H1 (cell line): ENCODE measurements around the gene MMP8. TPM values are rescaled to one million over a fixed set of nuclear protein-coding genes. Genes with fewer than 3 reads are reported as not detected.

Experiments used
- CTCF ChIA-PET: fragments of 300-600 bp; sonication (Branson Sonifier 250); formaldehyde crosslinking; loops from one replicate; lab custom pipeline; 2021; ENCODE audit not compliant: partially characterized antibody; lab: Charles Lee
- POLR2A ChIA-PET: fragments of 300-600 bp; sonication (Branson Sonifier 250); formaldehyde crosslinking; loops from one replicate; lab custom pipeline; 2021; ENCODE audit warnings: inconsistent platforms; ENCODE audit not compliant: partially characterized antibody; lab: Charles Lee
- DNase-seq, 2 experiments: peaks; one replicate each; pipeline versions ENCODE4 v3.0.0 to v3.0.0-alpha.2; 2010 to 2022; ENCODE audit warnings: low spot score in 2 of 2, low read depth in 1 of 2, mixed read lengths in 1 of 2
- FAIRE-seq: peaks from 2 replicates; lab custom pipeline; 2011; peaks lifted over from hg19 to GRCh38; lab: Jason Lieb, UNC
- H2AFZ ChIP-seq: 2 replicates; pipeline ENCODE4 v1.8.1; 2012; ENCODE audit warnings: low read length, inconsistent platforms
- H2AK5ac ChIP-seq: 2 replicates; pipeline ENCODE4 v1.6.1; 2013; ENCODE audit warnings: low read depth, low read length
- H2BK120ac ChIP-seq: replicated peaks from 2 replicates; pipeline ENCODE3; 2013; ENCODE audit warnings: low read depth, low read length, inconsistent platforms
- H2BK12ac ChIP-seq: 2 replicates; pipeline ENCODE4 v1.6.1; 2013; ENCODE audit warnings: low read depth, low read length
- H2BK15ac ChIP-seq: 2 replicates; pipeline ENCODE4 v1.6.1; 2013; ENCODE audit warnings: low read length
- H2BK20ac ChIP-seq: 2 replicates; pipeline ENCODE4 v1.6.1; 2013; ENCODE audit warnings: low read length
- H2BK5ac ChIP-seq: 2 replicates; pipeline ENCODE4 v1.6.1; 2013; ENCODE audit warnings: low read depth, low read length
- H3K14ac ChIP-seq: 2 replicates; pipeline ENCODE4 v1.6.1; 2013; ENCODE audit warnings: inconsistent platforms; ENCODE audit not compliant: insufficient read length
- H3K18ac ChIP-seq: 2 replicates; pipeline ENCODE4 v1.6.1; 2013; ENCODE audit warnings: low read length; ENCODE audit errors: extremely low read depth
- H3K23ac ChIP-seq: 2 replicates; pipeline ENCODE4 v1.6.1; 2013; ENCODE audit warnings: inconsistent platforms; ENCODE audit not compliant: insufficient read length
- H3K23me2 ChIP-seq: 2 replicates; pipeline ENCODE4 v1.6.1; 2013; ENCODE audit warnings: low read depth, low read length
- H3K27ac ChIP-seq: 2 replicates; pipeline ENCODE4 v1.6.1; 2011; ENCODE audit warnings: low read depth, low read length, inconsistent platforms
- H3K27me3 ChIP-seq, 4 experiments: replicated peaks in 1 of 4; 1 replicate in 1 of 4; 2 replicates in 3 of 4; pipeline versions ENCODE4 v1.6.1 to v1.8.1; 2011 to 2013; ENCODE audit warnings: low read length in 3 of 4, mild to moderate bottlenecking in 3 of 4, inconsistent platforms in 2 of 4, mixed read lengths in 2 of 4, moderate library complexity in 1 of 4; ENCODE audit not compliant: control insufficient read depth in 3 of 4, insufficient read depth in 3 of 4; ENCODE audit errors: extremely low read depth in 1 of 4
- H3K36me3 ChIP-seq, 4 experiments: 2 replicates each; pipeline versions ENCODE4 v1.6.1 to v1.8.1; 2011 to 2013; ENCODE audit warnings: mild to moderate bottlenecking in 4 of 4, low read length in 3 of 4, moderate library complexity in 2 of 4, control low read depth in 1 of 4, inconsistent platforms in 1 of 4; ENCODE audit not compliant: insufficient read depth in 4 of 4, control insufficient read depth in 2 of 4
- H3K4ac ChIP-seq: replicated peaks from 2 replicates; pipeline ENCODE3; 2013; ENCODE audit warnings: low read length, low read depth, mixed read lengths, inconsistent platforms; ENCODE audit not compliant: insufficient read length
- H3K4me1 ChIP-seq, 4 experiments: replicated peaks in 1 of 4; 1 replicate in 1 of 4; 2 replicates in 3 of 4; pipeline versions ENCODE4 v1.6.1 to v1.8.1; 2011 to 2013; ENCODE audit warnings: low read length in 3 of 4, inconsistent platforms in 2 of 4, mixed read lengths in 1 of 4; ENCODE audit not compliant: insufficient read depth in 4 of 4, control insufficient read depth in 3 of 4
- H3K4me2 ChIP-seq, 2 experiments: 2 replicates each; pipeline versions ENCODE4 v1.6.1 to v1.8.1; 2011 to 2013; ENCODE audit warnings: low read depth in 2 of 2, low read length in 2 of 2, control low read depth in 1 of 2, inconsistent platforms in 1 of 2, mild to moderate bottlenecking in 1 of 2; ENCODE audit not compliant: insufficient read depth in 1 of 2
- H3K4me3 ChIP-seq, 4 experiments: fragments of 200-600, 300-600 bp in 1 of 4; sonication (generic), shearing (Covaris generic), sonication (Bioruptor Twin) in 1 of 4; 2 replicates each; pipeline versions ENCODE4 v1.5.1 to v1.8.1; 2011 to 2016; ENCODE audit warnings: low read length in 4 of 4, low read depth in 3 of 4, control low read depth in 2 of 4, inconsistent platforms in 2 of 4, mild to moderate bottlenecking in 2 of 4, mixed read lengths in 1 of 4, moderate library complexity in 1 of 4; ENCODE audit not compliant: insufficient read depth in 2 of 4; ENCODE audit errors: extremely low read depth in 1 of 4
- H3K56ac ChIP-seq: replicated peaks from 2 replicates; pipeline ENCODE3; 2013; ENCODE audit warnings: low read depth, mild to moderate bottlenecking, mixed read lengths, low read length, inconsistent platforms; ENCODE audit not compliant: insufficient read length
- H3K79me1 ChIP-seq: 2 replicates; pipeline ENCODE4 v1.6.1; 2013; ENCODE audit warnings: low read depth, low read length, control low read depth
- H3K79me2 ChIP-seq, 2 experiments: 2 replicates each; pipeline versions ENCODE4 v1.6.1 to v1.8.1; 2012 to 2013; ENCODE audit warnings: low read length in 2 of 2, mild to moderate bottlenecking in 2 of 2, inconsistent platforms in 1 of 2; ENCODE audit not compliant: insufficient read depth in 2 of 2, control insufficient read depth in 1 of 2
- H3K9ac ChIP-seq, 4 experiments: replicated peaks in 1 of 4; 1 replicate in 1 of 4; 2 replicates in 3 of 4; pipeline versions ENCODE4 v1.6.1 to v1.8.1; 2011 to 2013; ENCODE audit warnings: low read depth in 3 of 4, low read length in 3 of 4, control low read depth in 2 of 4, mild to moderate bottlenecking in 2 of 4, moderate library complexity in 2 of 4, inconsistent platforms in 1 of 4; ENCODE audit errors: extremely low read depth in 1 of 4
- H3K9me3 ChIP-seq, 2 experiments: 2 replicates each; pipeline versions ENCODE4 v1.6.1 to v1.8.1; 2012 to 2013; ENCODE audit warnings: mild to moderate bottlenecking in 2 of 2, moderate library complexity in 2 of 2, control low read depth in 1 of 2, inconsistent platforms in 1 of 2, low read depth in 1 of 2, low read length in 1 of 2, mixed read lengths in 1 of 2; ENCODE audit not compliant: insufficient read depth in 2 of 2
- H4K20me1 ChIP-seq, 2 experiments: replicated peaks in 1 of 2; 2 replicates each; pipeline versions ENCODE3 to v1.8.1; 2011 to 2013; ENCODE audit warnings: inconsistent platforms in 2 of 2, low read length in 2 of 2, mild to moderate bottlenecking in 1 of 2; ENCODE audit not compliant: insufficient read depth in 2 of 2, control insufficient read depth in 1 of 2
- H4K5ac ChIP-seq: 2 replicates; pipeline ENCODE4 v1.6.1; 2013; ENCODE audit warnings: low read length, low read depth, mixed read lengths, inconsistent platforms; ENCODE audit not compliant: insufficient read length
- H4K8ac ChIP-seq: 2 replicates; pipeline ENCODE4 v1.8.0; 2013; ENCODE audit warnings: mild to moderate bottlenecking, moderate library complexity, low read length, inconsistent platforms; ENCODE audit not compliant: insufficient read depth; ENCODE audit errors: extremely low read depth
- H4K91ac ChIP-seq: replicated peaks from 2 replicates; pipeline ENCODE3; 2013; ENCODE audit warnings: low read length, mixed read lengths, inconsistent platforms; ENCODE audit not compliant: insufficient read length
- ASH2L ChIP-seq: fragments of 200-600, 300-600 bp; sonication (generic); IDR thresholded peaks from one replicate; pipeline ENCODE4 v1.7.1; 2017; ENCODE audit warnings: low read length
- EZH2 ChIP-seq: fragments of 200-600 bp; sonication (generic); IDR thresholded peaks from 2 replicates; pipeline ENCODE4 v1.7.1; 2012; ENCODE audit warnings: low read depth, mild to moderate bottlenecking, moderate library complexity, low read length, inconsistent platforms; ENCODE audit not compliant: severe bottlenecking
- FOSL1 ChIP-seq: IDR thresholded peaks from 2 replicates; pipeline ENCODE4 v1.6.1; 2011; ENCODE audit warnings: mild to moderate bottlenecking, low read depth, low read length, moderate library complexity; ENCODE audit not compliant: insufficient read depth
- POLR2A ChIP-seq, 2 experiments: IDR thresholded peaks; 1 replicate in 1 of 2; 2 replicates in 1 of 2; pipeline ENCODE4 v1.6.1; 2011; ENCODE audit warnings: low read depth in 2 of 2, low read length in 2 of 2, mild to moderate bottlenecking in 2 of 2; ENCODE audit errors: control extremely low read depth in 1 of 2
- RAD21 ChIP-seq, 2 experiments: IDR thresholded peaks in 1 of 2; conservative IDR thresholded peaks in 1 of 2; 2 replicates each; pipeline ENCODE4 v1.6.1; 2011; ENCODE audit warnings: low read depth in 2 of 2, low read length in 2 of 2, improper control_type of control experiment in 1 of 2, inconsistent platforms in 1 of 2, mild to moderate bottlenecking in 1 of 2, moderate library complexity in 1 of 2
- RBBP5 ChIP-seq: IDR thresholded peaks from 2 replicates; pipeline ENCODE4 v1.7.1; 2012; ENCODE audit warnings: low read depth, mild to moderate bottlenecking, inconsistent platforms, low read length, moderate library complexity, borderline replicate concordance
- RXRA ChIP-seq: IDR thresholded peaks from 2 replicates; pipeline ENCODE4 v1.6.1; 2011; ENCODE audit warnings: low read depth, mild to moderate bottlenecking, low read length, moderate library complexity; ENCODE audit not compliant: insufficient read depth
- SP4 ChIP-seq: IDR thresholded peaks from 2 replicates; pipeline ENCODE4 v1.6.1; 2012; ENCODE audit warnings: low read length, inconsistent platforms
- TAF7 ChIP-seq: optimal IDR thresholded peaks from 2 replicates; pipeline ENCODE3; 2011; ENCODE audit warnings: low read depth, mild to moderate bottlenecking, inconsistent platforms, low read length, moderate library complexity, borderline replicate concordance
- WGBS, 2 experiments: shearing (Covaris generic) in 1 of 2; methylation state at CpG; one replicate each; pipeline versions ENCODE4 v1.1.6 to v1.1.7; 2013 to 2015; ENCODE audit warnings: low lambda C conversion rate in 2 of 2, mixed read lengths in 2 of 2, inconsistent platforms in 1 of 2, low coverage in 1 of 2, missing lambda C conversion rate in 1 of 2; ENCODE audit not compliant: insufficient replicate concordance in 2 of 2, insufficient coverage in 1 of 2, insufficient read length in 1 of 2; ENCODE audit errors: extremely low coverage in 1 of 2, missing lambda C conversion rate in 1 of 2; 5-methylcytosine and 5-hydroxymethylcytosine counted together
- polyA plus RNA-seq, 7 experiments: library from polyadenylated mRNA; depleted of rRNA in 3 of 7; stranded (reverse) in 5 of 7; unstranded in 2 of 7; fragments of >200 nt in 5 of 7; fragments of 200-250 nt in 2 of 7; gene quantifications; 1 replicate in 5 of 7; 2 replicates in 1 of 7; 4 replicates in 1 of 7; pipeline versions ENCODE4 v1.2.1 to v1.2.3, GENCODE V29; 2011 to 2013; ENCODE audit warnings: missing spikeins in 2 of 7, mixed read lengths in 2 of 7
- total RNA-seq: library from RNA; stranded (reverse); fragmentation: NEBNext Ultra II Directional; extraction: Animal tissue kit (Norgen Biotek cat#: 25700); gene quantifications from 2 replicates; pipeline ENCODE4 v1.2.1, GENCODE V29; 2021
- TF ChIP-seq, protein P1 (sequence below), 3 experiments: IDR thresholded peaks; 1 replicate in 2 of 3; 2 replicates in 1 of 3; pipeline versions ENCODE4 v1.5.1 to v1.6.1; 2011; ENCODE audit warnings: low read length in 3 of 3, mild to moderate bottlenecking in 3 of 3, inconsistent platforms in 2 of 3, low read depth in 1 of 3, moderate library complexity in 1 of 3; ENCODE audit not compliant: insufficient read depth in 1 of 3; ENCODE audit errors: control extremely low read depth in 1 of 3

MMP8 gene
- total and polyA plus RNA-seq, 2 of the 8 experiments (the other 6 are each of a cell fraction or from before 2014, with no cell fraction given): not detected

GRCh38 chr11:102664001-102664752, 60.6 kb downstream of the MMP8 start:
- DNase-seq (no peak), FAIRE-seq (no peak)
- H3K79me2 ChIP-seq: no peaks in the 10 kb centered on the region
- H3K18ac ChIP-seq: no peak overlapping the region
- H4K20me1 ChIP-seq: no peaks in the 10 kb centered on the region
- no peaks in the 10 kb centered on the region for H3K79me1 ChIP-seq
- H3K27ac ChIP-seq: no peak overlapping the region
- no peak overlapping the region for H2AK5ac ChIP-seq
- no peak overlapping the region for H2BK15ac ChIP-seq
- H2BK20ac ChIP-seq: no peak overlapping the region
- H4K91ac ChIP-seq: no peak overlapping the region
- 76% methylated on average over 13 of the region's 13 CpGs; no CpG with 5 or more reads in 1 of the 2 experiments for WGBS, 2 experiments
- no peak overlapping the region for H3K4ac ChIP-seq
- H2BK120ac ChIP-seq: no peak overlapping the region
- H3K27me3 ChIP-seq: no peaks in the 10 kb centered on the region
- H2BK12ac ChIP-seq: no peak overlapping the region
- H4K8ac ChIP-seq: no peak overlapping the region
- no peaks in the 10 kb centered on the region for H3K23me2 ChIP-seq
- H3K4me3 ChIP-seq: no peak overlapping the region
- peaks cover 0 to 3% (median 0%) of the 10 kb centered on the region in 4 experiments; a peak in 1 of 7 replicates for H3K4me1 ChIP-seq
- H3K9me3 ChIP-seq: no peaks in the 10 kb centered on the region
- no peak overlapping the region for H3K9ac ChIP-seq
- CTCF ChIA-PET: interaction anchor here (0.6 to 4.5 kb wide), 16 partner anchors 9 to 868 kb away, joined by 3 to 58 read pairs (median 5); no protein-coding TSS in a partner anchor
- H3K56ac ChIP-seq: no peak overlapping the region
- H3K14ac ChIP-seq: no peak overlapping the region
- H2AFZ ChIP-seq: no peak overlapping the region
- H3K36me3 ChIP-seq: no peaks in the 10 kb centered on the region; a peak in 1 of 8 replicates
- no peak overlapping the region for H3K23ac ChIP-seq
- H3K4me2 ChIP-seq: no peak overlapping the region
- POLR2A ChIA-PET: no interaction called here
- H2BK5ac ChIP-seq: no peak overlapping the region
- no peak overlapping the region for H4K5ac ChIP-seq
- TF ChIP-seq SP4: no peak
- peak; percentile 35 to 51 for TF ChIP-seq RAD21 (IDR thresholded peaks at IDR 0.05 in 1 of 2, conservative IDR thresholded peaks at IDR 0.05 in 1 of 2; ENCODE audit: low read depth in 2 of 2, low read length in 2 of 2)
- TF ChIP-seq RBBP5: no peak
- no peak for TF ChIP-seq RXRA
- no peak for TF ChIP-seq POLR2A (IDR thresholded peaks at IDR 0.05; ENCODE audit: control extremely low read depth in 1 of 2, low read depth in 2 of 2, low read length in 2 of 2)
- TF ChIP-seq, protein P1, sequence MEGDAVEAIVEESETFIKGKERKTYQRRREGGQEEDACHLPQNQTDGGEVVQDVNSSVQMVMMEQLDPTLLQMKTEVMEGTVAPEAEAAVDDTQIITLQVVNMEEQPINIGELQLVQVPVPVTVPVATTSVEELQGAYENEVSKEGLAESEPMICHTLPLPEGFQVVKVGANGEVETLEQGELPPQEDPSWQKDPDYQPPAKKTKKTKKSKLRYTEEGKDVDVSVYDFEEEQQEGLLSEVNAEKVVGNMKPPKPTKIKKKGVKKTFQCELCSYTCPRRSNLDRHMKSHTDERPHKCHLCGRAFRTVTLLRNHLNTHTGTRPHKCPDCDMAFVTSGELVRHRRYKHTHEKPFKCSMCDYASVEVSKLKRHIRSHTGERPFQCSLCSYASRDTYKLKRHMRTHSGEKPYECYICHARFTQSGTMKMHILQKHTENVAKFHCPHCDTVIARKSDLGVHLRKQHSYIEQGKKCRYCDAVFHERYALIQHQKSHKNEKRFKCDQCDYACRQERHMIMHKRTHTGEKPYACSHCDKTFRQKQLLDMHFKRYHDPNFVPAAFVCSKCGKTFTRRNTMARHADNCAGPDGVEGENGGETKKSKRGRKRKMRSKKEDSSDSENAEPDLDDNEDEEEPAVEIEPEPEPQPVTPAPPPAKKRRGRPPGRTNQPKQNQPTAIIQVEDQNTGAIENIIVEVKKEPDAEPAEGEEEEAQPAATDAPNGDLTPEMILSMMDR (IDR thresholded peaks at IDR 0.05; ENCODE audit: control extremely low read depth in 1 of 3, insufficient read depth in 1 of 3, low read depth in 1 of 3, low read length in 3 of 3): peak; percentile 65 to 77 (median 68)
- TF ChIP-seq TAF7: no peak
- no peak for TF ChIP-seq EZH2
- TF ChIP-seq ASH2L: no peak
- TF ChIP-seq FOSL1: no peak
